GM21390 (cell line): Measurements from ENCODE around the gene KIFAP3.
"Not testable (repeated sequence)": the region's sequence is repeated elsewhere in the genome, so short reads cannot be mapped to it uniquely, and the experiment has no call there.

Experiments
- ATAC-seq: cut with Tn5 transposase; IDR thresholded peaks from one replicate; pipeline ENCODE4 v1.9.1; 2021; ENCODE audit not compliant: unreplicated experiment

KIFAP3 gene

GRCh38 chr1:169892176-169892926, 182.1 kb downstream of the KIFAP3 start:
- ATAC-seq: no peak

- no peak for ATAC-seq
Measured at GRCh38 chr1:169891539-169891885, 183.0 kb downstream of the KIFAP3 start.

GRCh38 chr1:169890761-169891538, 183.5 kb downstream of the KIFAP3 start:
- no peak for ATAC-seq

GRCh38 chr1:169889871-169890270, 184.6 kb downstream of the KIFAP3 start:
- ATAC-seq: no peak

GRCh38 chr1:169886931-169887330, 187.6 kb downstream of the KIFAP3 start:
- no peak for ATAC-seq

- ATAC-seq: no peak
Measured at GRCh38 chr1:169886422-169886821, 188.1 kb downstream of the KIFAP3 start.

GRCh38 chr1:169885207-169885606, 189.3 kb downstream of the KIFAP3 start:
- ATAC-seq: no peak

- ATAC-seq: no peak
Measured at GRCh38 chr1:169884634-169885033, 189.9 kb downstream of the KIFAP3 start.

GRCh38 chr1:169882039-169882511, 192.4 kb downstream of the KIFAP3 start:
- no peak for ATAC-seq

- ATAC-seq: no peak
Measured at GRCh38 chr1:169879034-169879840, 195.3 kb downstream of the KIFAP3 start.

GRCh38 chr1:169878498-169878897, 196.0 kb downstream of the KIFAP3 start:
- ATAC-seq: no peak

GRCh38 chr1:169877800-169878491, 196.5 kb downstream of the KIFAP3 start:
- no peak for ATAC-seq

- no peak for ATAC-seq
Measured at GRCh38 chr1:169874229-169874628, 200.3 kb downstream of the KIFAP3 start.

- no peak for ATAC-seq
Measured at GRCh38 chr1:169873582-169874199, 200.8 kb downstream of the KIFAP3 start.

GRCh38 chr1:169872906-169873305, 201.6 kb downstream of the KIFAP3 start:
- ATAC-seq: no peak

- ATAC-seq: not testable (repeated sequence)
Measured at GRCh38 chr1:169871988-169872387, 202.5 kb downstream of the KIFAP3 start.
